NCI-H128 (cell line): ENCODE results near the gene INTS6.
A peak's percentile ranks its signal among the peaks of the same experiment; 100 is the strongest.

Source experiments
- DNase-seq: peaks from one replicate; lab custom pipeline; 2025; ENCODE audit not compliant: unreplicated experiment; lab: John Stamatoyannopoulos, UW

INTS6 gene, protein sequence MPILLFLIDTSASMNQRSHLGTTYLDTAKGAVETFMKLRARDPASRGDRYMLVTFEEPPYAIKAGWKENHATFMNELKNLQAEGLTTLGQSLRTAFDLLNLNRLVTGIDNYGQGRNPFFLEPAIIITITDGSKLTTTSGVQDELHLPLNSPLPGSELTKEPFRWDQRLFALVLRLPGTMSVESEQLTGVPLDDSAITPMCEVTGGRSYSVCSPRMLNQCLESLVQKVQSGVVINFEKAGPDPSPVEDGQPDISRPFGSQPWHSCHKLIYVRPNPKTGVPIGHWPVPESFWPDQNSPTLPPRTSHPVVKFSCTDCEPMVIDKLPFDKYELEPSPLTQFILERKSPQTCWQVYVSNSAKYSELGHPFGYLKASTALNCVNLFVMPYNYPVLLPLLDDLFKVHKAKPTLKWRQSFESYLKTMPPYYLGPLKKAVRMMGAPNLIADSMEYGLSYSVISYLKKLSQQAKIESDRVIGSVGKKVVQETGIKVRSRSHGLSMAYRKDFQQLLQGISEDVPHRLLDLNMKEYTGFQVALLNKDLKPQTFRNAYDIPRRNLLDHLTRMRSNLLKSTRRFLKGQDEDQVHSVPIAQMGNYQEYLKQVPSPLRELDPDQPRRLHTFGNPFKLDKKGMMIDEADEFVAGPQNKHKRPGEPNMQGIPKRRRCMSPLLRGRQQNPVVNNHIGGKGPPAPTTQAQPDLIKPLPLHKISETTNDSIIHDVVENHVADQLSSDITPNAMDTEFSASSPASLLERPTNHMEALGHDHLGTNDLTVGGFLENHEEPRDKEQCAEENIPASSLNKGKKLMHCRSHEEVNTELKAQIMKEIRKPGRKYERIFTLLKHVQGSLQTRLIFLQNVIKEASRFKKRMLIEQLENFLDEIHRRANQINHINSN

GRCh38 chr13:51452361-51453206 lies at the start of gene INTS6:
Gene INTS6 (minus strand): TSS chr13:51453036. CDS start chr13:51452525, 511 bp downstream.
- DNase-seq: peak; percentile 97

DNA sequence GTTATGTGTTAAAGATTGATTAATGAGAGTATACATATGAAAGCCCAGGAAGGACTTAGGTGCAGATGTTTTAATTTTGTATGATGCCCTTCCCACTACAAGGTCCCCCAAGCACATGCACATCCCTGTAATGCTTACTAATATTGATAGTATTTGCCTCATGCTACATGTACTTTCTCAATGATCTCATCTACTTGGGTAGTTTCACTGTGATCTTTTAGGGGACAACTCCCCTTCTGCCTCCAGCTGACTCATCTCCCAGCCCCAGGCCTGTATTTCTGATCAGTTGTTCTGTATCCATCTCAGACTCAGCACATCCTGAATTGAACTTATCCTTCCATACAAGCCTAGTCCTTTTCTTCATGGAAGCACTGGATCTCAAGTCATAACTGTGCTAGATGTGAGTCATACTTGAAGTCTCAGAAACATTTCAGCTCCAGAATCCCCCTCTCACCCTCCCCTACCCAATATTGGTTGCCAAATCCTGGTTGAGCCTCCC lies 49.4 kb upstream of the INTS6 start:
- DNase-seq: no peak

- no peak for DNase-seq
Measured at GRCh38 chr13:51501592-51502152, 48.8 kb upstream of the INTS6 start.

GRCh38 chr13:51501096-51501495 lies 48.3 kb upstream of the INTS6 start:
- DNase-seq: no peak

DNA sequence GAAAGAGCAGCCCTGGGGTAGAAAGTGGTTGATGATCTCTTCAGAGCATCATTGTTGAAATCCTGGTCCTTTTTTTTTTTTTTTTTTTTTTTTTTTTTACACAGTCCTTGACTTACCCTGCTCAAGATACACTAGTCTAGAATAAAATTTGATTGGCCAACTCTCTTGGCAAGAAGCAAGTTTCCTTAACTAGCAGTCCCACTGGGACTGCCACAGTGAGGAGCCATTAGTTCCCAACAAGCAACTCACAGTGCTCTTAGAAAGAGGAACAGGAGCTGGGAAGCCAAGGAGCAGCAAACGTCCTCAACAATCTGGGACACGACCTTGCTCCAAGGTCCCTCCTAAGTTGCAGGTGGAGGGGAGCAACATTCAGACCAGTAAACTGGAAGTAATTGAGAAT lies 47.9 kb upstream of the INTS6 start:
- DNase-seq: no peak

- no peak for DNase-seq
Measured at GRCh38 chr13:51499841-51500240, 47.0 kb upstream of the INTS6 start.

DNA sequence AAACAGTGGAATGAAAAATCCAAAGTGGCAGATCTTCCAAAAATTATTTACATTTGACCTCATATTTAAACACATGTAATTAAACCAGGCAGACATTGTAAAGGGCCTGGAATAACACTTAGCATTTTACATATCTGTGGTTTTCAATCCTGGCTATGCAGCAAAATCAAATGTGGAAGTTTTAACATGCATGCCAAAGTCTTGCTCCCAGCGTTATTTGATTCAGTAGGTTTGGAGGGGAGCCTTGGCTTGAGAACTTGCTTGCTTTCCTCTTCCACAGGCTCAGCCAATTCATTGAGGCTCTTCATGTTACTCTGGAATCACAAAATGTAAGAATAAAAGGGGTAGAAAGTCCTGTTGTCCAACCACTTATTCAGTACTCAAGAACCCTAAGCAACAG lies 42.5 kb upstream of the INTS6 start:
- DNase-seq: no peak

GRCh38 chr13:51494156-51494555 lies 41.3 kb upstream of the INTS6 start:
- DNase-seq: no peak

DNA sequence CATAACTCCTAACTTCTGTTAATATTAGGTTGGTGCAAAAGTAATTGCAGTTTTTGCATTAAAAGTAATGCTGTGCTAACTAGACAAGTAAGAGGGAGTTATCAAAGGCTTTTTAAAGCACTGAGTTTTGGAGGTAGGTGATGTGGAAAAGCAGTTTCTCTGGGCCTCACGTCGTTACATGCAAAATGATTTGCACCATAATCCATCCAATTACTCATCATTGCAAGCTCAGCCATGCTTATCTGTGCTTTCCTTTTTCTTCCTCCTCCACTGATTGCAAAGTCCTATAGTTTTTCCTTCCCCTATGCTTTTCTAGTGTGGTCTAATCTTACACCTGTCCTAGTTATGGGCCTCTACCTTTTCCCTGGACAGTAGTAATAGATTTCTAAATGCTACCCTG lies 35.4 kb upstream of the INTS6 start:
- no peak for DNase-seq

- DNase-seq: no peak
Measured at GRCh38 chr13:51481656-51482055, 28.8 kb upstream of the INTS6 start.

DNA sequence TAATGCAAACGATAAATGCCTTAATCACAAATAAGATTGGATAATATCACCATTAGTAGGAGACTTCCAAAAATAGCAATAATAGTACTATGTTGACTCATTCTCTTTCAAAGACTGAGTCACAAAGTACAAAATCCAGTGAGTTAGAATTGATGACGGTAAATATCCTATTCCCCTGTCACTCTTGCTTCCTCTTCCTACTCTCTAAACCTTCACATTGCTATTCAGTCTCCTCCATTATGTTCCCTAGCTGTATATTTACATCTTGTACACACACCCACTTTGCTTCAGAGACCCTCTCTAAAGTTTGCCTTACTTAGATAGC lies 26.3 kb upstream of the INTS6 start:
- no peak for DNase-seq

DNA sequence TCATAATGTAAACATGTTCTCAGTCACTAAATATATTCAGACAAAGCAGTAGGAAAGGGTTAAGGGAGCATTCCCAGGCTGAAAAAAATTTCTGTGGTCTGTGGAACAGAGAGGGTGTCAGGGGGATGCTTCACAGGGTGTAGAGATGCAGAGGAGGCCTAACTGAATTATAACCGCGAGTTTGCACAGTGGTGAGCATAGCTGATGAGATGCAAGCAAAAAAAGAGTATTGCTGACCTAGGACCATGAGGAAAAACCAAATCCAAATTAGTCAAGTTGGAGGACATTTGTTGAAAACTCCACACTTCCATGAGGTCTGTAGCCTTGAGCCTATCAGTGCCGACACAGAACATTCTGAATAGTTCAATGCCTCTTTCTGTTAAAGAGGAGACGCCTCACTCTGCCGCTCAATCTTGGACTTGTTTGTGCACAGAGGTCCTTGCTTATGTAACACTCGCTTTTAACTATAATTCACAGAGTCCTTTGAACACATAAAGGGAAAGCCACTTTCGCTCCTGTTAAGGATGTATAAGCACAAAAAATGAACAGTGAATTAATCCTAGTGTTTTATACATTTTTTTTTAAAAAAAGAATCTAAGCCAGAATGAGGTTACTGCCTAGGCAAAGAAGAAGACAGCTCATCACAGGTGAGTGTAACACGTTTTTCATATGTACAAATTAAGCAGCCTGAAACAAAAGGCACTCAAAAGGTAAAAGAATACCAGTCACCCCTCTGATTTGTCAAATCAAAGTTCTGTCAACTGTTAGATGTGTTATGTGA lies 25.8 kb upstream of the INTS6 start:
- DNase-seq: no peak

- no peak for DNase-seq
Measured at GRCh38 chr13:51477653-51478324, 25.0 kb upstream of the INTS6 start.

- no peak for DNase-seq
Measured at GRCh38 chr13:51477149-51477548, 24.3 kb upstream of the INTS6 start.

GRCh38 chr13:51475727-51476501 lies 23.1 kb upstream of the INTS6 start:
- no peak for DNase-seq

DNA sequence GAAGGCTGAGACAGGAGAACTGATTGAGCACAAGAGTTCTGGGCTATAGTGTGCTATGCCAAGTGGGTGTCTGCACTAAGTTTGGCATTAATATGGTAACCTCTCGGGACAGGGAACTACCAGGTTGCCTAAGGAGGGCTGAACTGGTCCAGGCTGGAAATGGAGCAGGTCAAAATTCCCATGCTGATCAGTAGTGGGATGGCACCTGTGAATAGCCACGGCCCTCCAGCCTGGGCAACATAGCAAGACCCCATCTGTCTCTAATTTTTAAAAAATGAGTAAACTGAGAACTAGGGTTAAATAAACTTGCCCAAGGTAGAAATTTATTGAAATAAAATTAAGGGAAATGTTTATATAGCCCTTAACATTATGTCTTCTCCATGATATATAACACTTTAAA lies 17.0 kb upstream of the INTS6 start:
- no peak for DNase-seq

- no peak for DNase-seq
Measured at GRCh38 chr13:51467730-51468129, 14.9 kb upstream of the INTS6 start.

GRCh38 chr13:51465124-51465523 lies 12.3 kb upstream of the INTS6 start:
- DNase-seq: no peak
